HFF-Myc (cell line): ENCODE data around the gene APOB.
A peak's percentile ranks its signal among the peaks of the same experiment; 100 is the strongest.

Experiments used
- DNase-seq: peaks from one replicate; pipeline ENCODE4 v3.0.0-alpha.2; 2011; ENCODE audit warnings: low read depth; ENCODE audit errors: extremely low read depth
- H3K4me3 ChIP-seq: replicated peaks from 2 replicates; pipeline ENCODE4 v1.5.1; 2011; ENCODE audit warnings: low read depth, mild to moderate bottlenecking, control low read depth, low read length
- CTCF ChIP-seq: IDR thresholded peaks from 2 replicates; pipeline ENCODE4 v1.5.1; 2012; ENCODE audit warnings: mild to moderate bottlenecking, low read depth, low read length, control low read depth; ENCODE audit errors: missing control alignments

Gene APOB

GRCh38 chr2:21046506-21046905 is 2.6 kb upstream of the APOB start:
- DNase-seq, result no peak
- H3K4me3 ChIP-seq, result no peak overlapping the region
- TF ChIP-seq CTCF, result no peak

- DNase-seq, result no peak
- no peak for TF ChIP-seq CTCF
- H3K4me3 ChIP-seq, result no peak overlapping the region
These were observed 960 bp upstream of the APOB start for GRCh38 chr2:21044694-21045371.

- DNase-seq, result no peak
- peak; percentile 92 for TF ChIP-seq CTCF
- no peak overlapping the region for H3K4me3 ChIP-seq
These were observed 722 bp downstream of the APOB start for GRCh38 chr2:21042958-21043743.

- DNase-seq, result no peak
- H3K4me3 ChIP-seq, result no peak overlapping the region
- no peak for TF ChIP-seq CTCF
These were observed 1.2 kb downstream of the APOB start for GRCh38 chr2:21042708-21042957.

- no peak overlapping the region for H3K4me3 ChIP-seq
- DNase-seq, result no peak
- TF ChIP-seq CTCF, result no peak
These were observed 1.7 kb downstream of the APOB start for GRCh38 chr2:21041943-21042707.

GRCh38 chr2:21041462-21041861 is 2.4 kb downstream of the APOB start:
- DNase-seq, result no peak
- H3K4me3 ChIP-seq, result no peak overlapping the region
- TF ChIP-seq CTCF, result no peak
